ENCODE measurements around the gene KLHL26. TPM values are rescaled to one million over a fixed set of nuclear protein-coding genes. Genes with fewer than 3 reads are reported as not detected.

Gene KLHL26
- total and polyA plus RNA-seq, 5 experiments from 2014 or later = 3.3 to 13.9 (median 5.7) TPM

- H3K27me3 Mint-ChIP-seq = no peaks in the 10 kb centered on the region
- ATAC-seq (no peak), DNase-seq (no peak)
- H3K4me1 Mint-ChIP-seq = peaks cover 15 to 44% (median 36%) of the 10 kb centered on the region in 4 donors
- peaks cover 0 to 5% (median 0%) of the 10 kb centered on the region in 3 donors for H3K36me3 Mint-ChIP-seq
- H3K9me3 Mint-ChIP-seq = no peaks in the 10 kb centered on the region
- POLR2A ChIA-PET = interaction anchor here (0.5 kb wide), 1 partner anchor 111 kb away, joined by 4 read pairs; no protein-coding TSS in a partner anchor
- H3K4me3 Mint-ChIP-seq = no peak overlapping the region
- H3K27ac Mint-ChIP-seq = no peak overlapping the region
These were observed 9.9 kb downstream of the KLHL26 start for GRCh38 chr19:18646535-18647370.

GRCh38 chr19:18647371-18647767 lies 10.5 kb downstream of the KLHL26 start:
- POLR2A ChIA-PET = interaction anchor here (0.5 kb wide), 1 partner anchor 112 kb away, joined by 4 read pairs; no protein-coding TSS in a partner anchor
- H3K9me3 Mint-ChIP-seq = no peaks in the 10 kb centered on the region
- H3K27me3 Mint-ChIP-seq = no peaks in the 10 kb centered on the region

GRCh38 chr19:18647807-18648206 lies 11.0 kb downstream of the KLHL26 start:
- Mint-ChIP-seq H3K27ac (peak overlapping the region in 1 of 10 donors; percentile 72), H3K4me3 (no peak overlapping the region), H3K36me3 (peaks cover 0 to 4% (median 0%) of the 10 kb centered on the region in 3 donors), H3K4me1 (peaks cover 15 to 47% (median 36%) of the 10 kb centered on the region in 4 donors), H3K27me3 (no peaks in the 10 kb centered on the region), H3K9me3 (no peaks in the 10 kb centered on the region)
- DNase-seq (no peak), ATAC-seq (no peak)
- POLR2A ChIA-PET = interaction anchor here (0.5 to 0.6 kb wide), 3 partner anchors 112 to 322 kb away, joined by 4 to 5 read pairs (median 4); no protein-coding TSS in a partner anchor

More at GRCh38 chr19:18647371-18647767, 10.5 kb downstream of the KLHL26 start:
- Mint-ChIP-seq H3K4me3 (no peak overlapping the region), H3K27ac (no peak overlapping the region), H3K36me3 (peaks cover 0 to 4% (median 0%) of the 10 kb centered on the region in 3 donors), H3K4me1 (peaks cover 15 to 47% (median 36%) of the 10 kb centered on the region in 4 donors)
- DNase-seq = no peak
- no peak for ATAC-seq

- Mint-ChIP-seq H3K27ac (peak overlapping the region in 3 of 10 donors; percentile 20 to 79 (median 43)), H3K27me3 (no peaks in the 10 kb centered on the region), H3K4me1 (peaks cover 15 to 44% (median 36%) of the 10 kb centered on the region in 4 donors), H3K9me3 (no peaks in the 10 kb centered on the region), H3K4me3 (peak overlapping the region in 5 of 10 donors; percentile 4 to 81 (median 36)), H3K36me3 (peaks cover 0 to 4% (median 0%) of the 10 kb centered on the region in 3 donors)
- ATAC-seq (no peak), DNase-seq (no peak)
- POLR2A ChIA-PET = interaction anchor here (0.7 to 1.6 kb wide), 2 partner anchors 58 to 59 kb away, joined by 3 to 5 read pairs; no protein-coding TSS in a partner anchor
These were observed 12.1 kb downstream of the KLHL26 start for GRCh38 chr19:18648973-18649315.

GRCh38 chr19:18649371-18650020 lies 12.7 kb downstream of the KLHL26 start:
- Mint-ChIP-seq H3K27me3 (no peaks in the 10 kb centered on the region), H3K36me3 (peaks cover 0 to 4% (median 0%) of the 10 kb centered on the region in 3 donors), H3K9me3 (no peaks in the 10 kb centered on the region), H3K4me3 (peak overlapping the region in 8 of 10 donors; percentile 4 to 81 (median 43)), H3K27ac (peak overlapping the region in 4 of 10 donors; percentile 20 to 79 (median 40)), H3K4me1 (peaks cover 17 to 40% (median 33%) of the 10 kb centered on the region in 4 donors)
- ATAC-seq = no peak
- no peak for DNase-seq
- POLR2A ChIA-PET = interaction anchor here (0.7 to 1.6 kb wide), 2 partner anchors 58 to 60 kb away, joined by 3 to 5 read pairs; no protein-coding TSS in a partner anchor

GRCh38 chr19:18650021-18650390 lies 13.2 kb downstream of the KLHL26 start:
- Mint-ChIP-seq H3K4me1 (peaks cover 19 to 41% (median 32%) of the 10 kb centered on the region in 4 donors), H3K36me3 (peaks cover 0 to 4% (median 0%) of the 10 kb centered on the region in 3 donors), H3K27me3 (no peaks in the 10 kb centered on the region), H3K9me3 (no peaks in the 10 kb centered on the region), H3K27ac (peak overlapping the region in 1 of 10 donors; percentile 72), H3K4me3 (peak overlapping the region in 4 of 10 donors; percentile 36 to 81 (median 54))
- DNase-seq (no peak), ATAC-seq (no peak)
- POLR2A ChIA-PET = interaction anchor here (0.6 to 1.6 kb wide), 2 partner anchors 9 to 57 kb away, joined by 3 to 4 read pairs; no protein-coding TSS in a partner anchor

DNA sequence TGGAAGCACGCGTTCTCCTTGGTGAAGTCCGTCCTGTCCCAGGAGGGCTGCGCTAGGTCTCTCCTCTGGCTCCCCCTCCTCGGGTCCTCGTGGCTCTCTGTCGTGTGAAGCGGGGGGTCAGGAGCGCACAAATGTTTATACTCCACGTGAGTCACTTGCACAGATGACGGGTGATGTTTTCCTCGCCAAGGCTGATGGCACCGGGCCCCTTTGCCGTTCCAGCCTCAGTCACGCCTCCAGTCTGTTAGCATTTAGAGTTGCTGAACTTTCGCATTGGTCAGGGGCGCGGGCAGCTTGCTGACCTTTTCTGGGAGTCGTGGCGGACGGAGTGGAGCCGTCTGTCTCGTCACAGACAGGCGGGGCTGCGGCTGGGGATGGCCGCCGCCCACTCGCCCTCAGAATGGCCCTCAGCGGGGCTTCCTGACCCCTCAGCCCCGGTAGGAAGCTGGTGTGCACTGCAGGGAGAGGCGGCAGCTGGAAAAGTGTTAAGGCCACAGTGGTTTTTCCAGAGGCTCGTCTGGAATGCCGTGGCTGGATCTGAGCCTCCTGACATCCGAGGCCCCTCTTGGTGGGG lies 13.7 kb downstream of the KLHL26 start:
- Mint-ChIP-seq H3K9me3 (no peaks in the 10 kb centered on the region), H3K27ac (peak overlapping the region in 1 of 10 donors; percentile 21), H3K27me3 (no peaks in the 10 kb centered on the region), H3K36me3 (peaks cover 0 to 4% (median 0%) of the 10 kb centered on the region in 3 donors), H3K4me1 (peaks cover 19 to 41% (median 32%) of the 10 kb centered on the region in 4 donors), H3K4me3 (no peak overlapping the region)
- no peak for ATAC-seq
- DNase-seq = no peak
- POLR2A ChIA-PET = interaction anchor here (0.6 kb wide), 1 partner anchor 9 kb away, joined by 4 read pairs; no protein-coding TSS in a partner anchor

- ATAC-seq = no peak
- Mint-ChIP-seq H3K36me3 (peaks cover 0 to 4% (median 0%) of the 10 kb centered on the region in 3 donors), H3K27me3 (no peaks in the 10 kb centered on the region), H3K4me1 (peaks cover 22 to 41% (median 31%) of the 10 kb centered on the region in 4 donors), H3K27ac (peak overlapping the region in 1 of 10 donors; percentile 40), H3K4me3 (no peak overlapping the region), H3K9me3 (no peaks in the 10 kb centered on the region)
- POLR2A ChIA-PET = no interaction called here
- DNase-seq = no peak
These were observed 14.5 kb downstream of the KLHL26 start for GRCh38 chr19:18651300-18651699.

DNA sequence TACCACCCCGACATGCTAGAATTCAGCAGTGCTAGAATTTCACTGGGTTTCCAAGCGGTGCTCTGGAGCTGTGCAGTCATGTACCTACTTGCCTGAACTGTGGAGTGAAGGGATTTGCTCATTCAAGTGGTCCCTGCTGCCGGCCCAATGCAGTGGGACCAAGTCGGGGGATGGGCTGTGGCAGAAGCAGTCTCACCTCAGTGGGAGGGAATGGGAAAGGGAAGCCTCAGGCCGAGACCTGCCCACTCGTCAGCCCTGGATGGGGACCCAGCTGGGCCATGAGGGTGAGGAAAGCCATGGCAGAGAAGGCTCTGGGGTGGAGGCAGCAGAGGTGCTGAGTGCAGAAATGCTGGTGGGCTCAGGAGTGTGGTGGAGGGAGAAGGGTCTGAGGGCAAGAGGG lies 14.9 kb downstream of the KLHL26 start:
- ATAC-seq (no peak), DNase-seq (no peak)
- peaks cover 0 to 4% (median 0%) of the 10 kb centered on the region in 3 donors for H3K36me3 Mint-ChIP-seq
- peaks cover 22 to 37% (median 28%) of the 10 kb centered on the region in 4 donors for H3K4me1 Mint-ChIP-seq
- POLR2A ChIA-PET = interaction anchor here (0.7 kb wide), 1 partner anchor 23 kb away, joined by 4 read pairs; no protein-coding TSS in a partner anchor
- H3K9me3 Mint-ChIP-seq = no peaks in the 10 kb centered on the region
- peak overlapping the region in 3 of 10 donors; percentile 40 to 81 (median 67) for H3K27ac Mint-ChIP-seq
- H3K4me3 Mint-ChIP-seq = no peak overlapping the region
- no peaks in the 10 kb centered on the region for H3K27me3 Mint-ChIP-seq

GRCh38 chr19:18653853-18654252 lies 17.0 kb downstream of the KLHL26 start:
- POLR2A ChIA-PET = no interaction called here
- Mint-ChIP-seq H3K36me3 (peaks cover 0 to 4% (median 0%) of the 10 kb centered on the region in 3 donors), H3K27ac (no peak overlapping the region), H3K9me3 (no peaks in the 10 kb centered on the region), H3K27me3 (no peaks in the 10 kb centered on the region), H3K4me3 (no peak overlapping the region), H3K4me1 (peaks cover 26 to 36% (median 31%) of the 10 kb centered on the region in 4 donors)
- DNase-seq (no peak), ATAC-seq (no peak)

DNA sequence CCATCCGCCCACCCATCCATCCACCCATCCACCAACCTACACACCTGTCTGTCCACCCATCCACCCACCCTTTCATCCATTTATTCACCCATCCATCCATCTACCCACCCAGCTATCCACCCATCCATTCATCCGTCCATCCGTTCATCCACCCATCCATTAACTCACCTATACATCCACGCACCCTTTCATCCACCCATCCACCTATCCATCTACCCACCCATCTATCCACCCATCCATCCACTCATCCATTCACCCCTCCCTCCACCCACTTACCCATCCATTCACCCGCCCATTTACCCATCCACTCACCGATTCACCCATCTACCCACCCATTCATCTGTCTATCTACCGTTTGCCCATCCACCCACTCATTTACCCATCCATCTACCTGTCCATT lies 17.6 kb downstream of the KLHL26 start:
- POLR2A ChIA-PET = interaction anchor here (0.6 kb wide), 1 partner anchor 108 kb away, joined by 3 read pairs; no protein-coding TSS in a partner anchor
- no peak for DNase-seq
- no peaks in the 10 kb centered on the region for H3K27me3 Mint-ChIP-seq

More for the DNA sequence above, 17.6 kb downstream of the KLHL26 start:
- peak overlapping the region in 1 of 10 donors; percentile 76 for H3K27ac Mint-ChIP-seq
- H3K4me3 Mint-ChIP-seq = peak overlapping the region in 1 of 10 donors; percentile 51
- H3K9me3 Mint-ChIP-seq = no peaks in the 10 kb centered on the region
- no peak for ATAC-seq
- H3K4me1 Mint-ChIP-seq = peaks cover 26 to 36% (median 30%) of the 10 kb centered on the region in 4 donors
- peaks cover 0 to 4% (median 0%) of the 10 kb centered on the region in 3 donors for H3K36me3 Mint-ChIP-seq

Data from naive thymus-derived CD8-positive, alpha-beta T cell (primary cell).